Measurements from ENCODE around the gene ATG10.

- TF ChIP-seq CTCF (IDR thresholded peaks at IDR 0.05) (no peak), EP300 (IDR thresholded peaks at IDR 0.05) (no peak), POLR2A (IDR thresholded peaks at IDR 0.05) (no peak), POLR2AphosphoS5 (IDR thresholded peaks at IDR 0.05) (no peak)
Measured at GRCh38 chr5:82167372-82167935, 195.6 kb downstream of the ATG10 start.

Measured in gastroesophageal sphincter (tissue), 3 donors.